HL-60/S4 treated with phorbol 12-myristate 13-acetate at 8.2 ng/mL for 4 days and 3 days (cell line): ENCODE measurements around the gene C1QTNF2.

Source experiments
- in situ Hi-C: fragments of 300-500 bp; cut with MboI; formaldehyde crosslinking; loops from 2 replicates; pipeline ENCODE4 v1.15.0; 2022; ENCODE audit warnings: low sequenced_read_pairs

The C1QTNF2 gene

GRCh38 chr5:160369990-160370712, at the start of gene C1QTNF2:
Gene C1QTNF2, minus strand, starts transcription at chr5:160370626. Its CDS starts 15,615 bp downstream, at chr5:160355011.
- in situ Hi-C loops = no loop called here

- in situ Hi-C loops = no loop called here
Observed at GRCh38 chr5:160420331-160420610, 49.8 kb upstream of the C1QTNF2 start.

GRCh38 chr5:160419458-160420330, 49.3 kb upstream of the C1QTNF2 start:
- in situ Hi-C loops = no loop called here

- in situ Hi-C loops = no loop called here
Observed at GRCh38 chr5:160418561-160419457, 48.4 kb upstream of the C1QTNF2 start, which contains the start of gene SLU7. Gene SLU7, minus strand, starts transcription at chr5:160419081. Its CDS starts 3,787 bp downstream, at chr5:160415294.

- in situ Hi-C loops = no loop called here
Observed at GRCh38 chr5:160399402-160400353, 29.3 kb upstream of the C1QTNF2 start, which contains the start of gene FAM200C. Gene FAM200C, minus strand, starts transcription at chr5:160400054. Its CDS starts 4,564 bp downstream, at chr5:160395490.

GRCh38 chr5:160398806-160399205, 28.4 kb upstream of the C1QTNF2 start:
- in situ Hi-C loops = no loop called here

- in situ Hi-C loops = no loop called here
Observed at GRCh38 chr5:160397492-160397891, 27.1 kb upstream of the C1QTNF2 start.

GRCh38 chr5:160395111-160395510, 24.7 kb upstream of the C1QTNF2 start:
- in situ Hi-C loops = no loop called here

- in situ Hi-C loops = no loop called here
Observed at GRCh38 chr5:160390787-160391696, 20.6 kb upstream of the C1QTNF2 start.

- in situ Hi-C loops = no loop called here
Observed at GRCh38 chr5:160387445-160387844, 17.0 kb upstream of the C1QTNF2 start.

- in situ Hi-C loops = no loop called here
Observed at GRCh38 chr5:160385496-160385895, 15.1 kb upstream of the C1QTNF2 start.

GRCh38 chr5:160384681-160385080, 14.3 kb upstream of the C1QTNF2 start:
- in situ Hi-C loops = no loop called here

GRCh38 chr5:160382346-160382745, 11.9 kb upstream of the C1QTNF2 start:
- in situ Hi-C loops = no loop called here

GRCh38 chr5:160380041-160380440, 9.6 kb upstream of the C1QTNF2 start:
- in situ Hi-C loops = no loop called here

- in situ Hi-C loops = no loop called here
Observed at GRCh38 chr5:160379511-160379910, 9.1 kb upstream of the C1QTNF2 start.

- in situ Hi-C loops = no loop called here
Observed at GRCh38 chr5:160378330-160378729, 7.9 kb upstream of the C1QTNF2 start.

GRCh38 chr5:160377651-160378050, 7.2 kb upstream of the C1QTNF2 start:
- in situ Hi-C loops = no loop called here

GRCh38 chr5:160376416-160376815, 6.0 kb upstream of the C1QTNF2 start:
- in situ Hi-C loops = no loop called here

GRCh38 chr5:160375701-160376100, 5.3 kb upstream of the C1QTNF2 start:
- in situ Hi-C loops = no loop called here
